GM18520 (cell line): Measurements from ENCODE around the gene ATXN1.

ENCODE experiments used
- ATAC-seq: cut with Tn5 transposase; IDR thresholded peaks from one replicate; pipeline ENCODE4 v1.9.1; 2021; ENCODE audit not compliant: unreplicated experiment

Gene ATXN1

GRCh38 chr6:16354692-16355091, 406.6 kb downstream of the ATXN1 start:
- no peak for ATAC-seq

- no peak for ATAC-seq
Observed at GRCh38 chr6:16352821-16353438, 408.3 kb downstream of the ATXN1 start.

- ATAC-seq, result no peak
Observed at GRCh38 chr6:16352258-16352635, 409.0 kb downstream of the ATXN1 start.

- no peak for ATAC-seq
Observed at GRCh38 chr6:16349544-16349943, 411.7 kb downstream of the ATXN1 start.

- no peak for ATAC-seq
Observed at GRCh38 chr6:16346831-16347230, 414.4 kb downstream of the ATXN1 start.

GRCh38 chr6:16345449-16346330, 415.6 kb downstream of the ATXN1 start:
- no peak for ATAC-seq

- no peak for ATAC-seq
Observed at GRCh38 chr6:16344756-16345155, 416.5 kb downstream of the ATXN1 start.

GRCh38 chr6:16343593-16343992, 417.7 kb downstream of the ATXN1 start:
- no peak for ATAC-seq

- ATAC-seq, result no peak
Observed at GRCh38 chr6:16339265-16339587, 422.0 kb downstream of the ATXN1 start.

GRCh38 chr6:16338577-16339264, 422.5 kb downstream of the ATXN1 start:
- no peak for ATAC-seq

GRCh38 chr6:16337295-16337975, 423.8 kb downstream of the ATXN1 start:
- no peak for ATAC-seq

GRCh38 chr6:16336911-16337294, 424.4 kb downstream of the ATXN1 start:
- ATAC-seq, result no peak

- ATAC-seq, result no peak
Observed at GRCh38 chr6:16336056-16336818, 425.0 kb downstream of the ATXN1 start.

- ATAC-seq, result no peak
Observed at GRCh38 chr6:16335176-16335575, 426.1 kb downstream of the ATXN1 start.

GRCh38 chr6:16334671-16335070, 426.6 kb downstream of the ATXN1 start:
- no peak for ATAC-seq

GRCh38 chr6:16333580-16333979, 427.7 kb downstream of the ATXN1 start:
- ATAC-seq, result no peak

GRCh38 chr6:16332175-16332542, 429.1 kb downstream of the ATXN1 start:
- peak; percentile 61 for ATAC-seq

GRCh38 chr6:16331384-16332174, 429.7 kb downstream of the ATXN1 start:
- peak; percentile 30 for ATAC-seq

GRCh38 chr6:16329233-16329632, 432.0 kb downstream of the ATXN1 start:
- ATAC-seq, result no peak

- no peak for ATAC-seq
Observed at GRCh38 chr6:16327777-16328325, 433.4 kb downstream of the ATXN1 start.
